ENCODE data around the gene GFPT1.
"Not testable (repeated sequence)": the region's sequence is repeated elsewhere in the genome, so short reads cannot be mapped to it uniquely, and the experiment has no call there.

GFPT1 gene

DNA sequence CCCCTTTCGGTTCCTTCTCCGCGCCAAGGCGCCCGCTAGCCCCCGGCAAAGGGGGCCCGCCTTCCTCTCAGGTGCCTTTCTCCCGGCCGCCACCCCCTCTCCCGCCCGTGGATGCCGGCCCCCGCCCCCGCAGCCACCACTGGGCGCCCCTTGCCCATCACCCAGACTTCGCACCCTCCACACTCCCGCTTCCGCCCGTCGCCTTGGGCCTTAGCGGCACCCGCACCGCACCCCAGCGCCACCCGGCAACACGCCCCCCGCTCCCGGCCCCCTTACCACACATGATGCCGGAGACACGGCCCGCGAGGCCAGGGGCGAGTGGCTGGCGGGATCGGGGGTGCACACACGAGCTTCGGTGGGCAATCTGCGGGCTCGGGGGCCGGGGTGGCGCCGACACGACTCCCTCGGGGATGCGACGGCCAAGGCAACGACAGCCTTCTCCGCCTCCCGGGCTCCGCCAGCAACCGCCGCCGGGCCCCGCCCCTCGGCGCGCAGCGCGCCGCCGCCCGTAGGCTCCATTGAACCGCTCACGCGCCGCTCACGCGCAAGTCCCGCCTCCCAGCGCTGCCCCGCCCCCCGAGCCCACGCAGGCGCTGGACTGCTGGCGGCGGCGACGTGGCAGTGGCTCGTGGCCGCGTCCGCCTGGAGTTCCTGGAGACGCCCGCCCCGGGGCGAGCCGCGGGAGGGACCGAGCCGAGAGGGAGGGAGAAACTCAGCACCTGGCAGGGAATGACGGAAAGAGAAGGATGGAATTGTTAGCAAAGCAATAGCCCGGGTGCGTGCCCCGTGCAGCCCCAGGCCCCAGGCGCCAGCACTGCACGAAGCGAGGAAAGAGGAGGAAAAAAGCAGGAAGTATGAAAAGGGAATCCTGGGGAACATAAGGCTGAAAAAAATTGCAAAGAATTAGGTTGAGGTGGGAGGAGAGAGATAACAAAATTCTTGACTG lies at the start of gene GFPT1:
TSS of gene GFPT1 (minus strand) at position 439 of the 946 bp plus-strand sequence. CDS start at position 283, 156 bp downstream.
- DNase-seq (ENCODE audit: low read depth), result peak; percentile 90

DNA sequence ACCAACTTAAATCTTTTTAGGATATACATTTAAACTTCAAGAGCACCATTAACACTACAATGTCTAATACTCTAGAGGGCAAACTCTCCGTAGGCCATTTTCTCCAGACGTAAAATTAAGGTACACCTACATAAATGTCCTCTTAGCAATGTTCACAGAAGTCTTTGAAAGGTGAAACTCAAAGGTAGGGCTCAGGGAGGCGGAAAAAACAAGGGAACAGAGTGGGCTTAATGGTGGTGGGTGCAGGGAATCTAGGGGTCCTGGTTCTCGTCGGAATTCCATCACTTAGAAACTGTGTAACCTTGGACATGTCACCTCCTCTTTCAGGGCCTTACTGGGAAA lies 49.5 kb upstream of the GFPT1 start:
- DNase-seq (ENCODE audit: low read depth), result no peak

GRCh38 chr2:69434753-69435152 lies 47.7 kb upstream of the GFPT1 start:
- no peak for DNase-seq (ENCODE audit: low read depth)

DNA sequence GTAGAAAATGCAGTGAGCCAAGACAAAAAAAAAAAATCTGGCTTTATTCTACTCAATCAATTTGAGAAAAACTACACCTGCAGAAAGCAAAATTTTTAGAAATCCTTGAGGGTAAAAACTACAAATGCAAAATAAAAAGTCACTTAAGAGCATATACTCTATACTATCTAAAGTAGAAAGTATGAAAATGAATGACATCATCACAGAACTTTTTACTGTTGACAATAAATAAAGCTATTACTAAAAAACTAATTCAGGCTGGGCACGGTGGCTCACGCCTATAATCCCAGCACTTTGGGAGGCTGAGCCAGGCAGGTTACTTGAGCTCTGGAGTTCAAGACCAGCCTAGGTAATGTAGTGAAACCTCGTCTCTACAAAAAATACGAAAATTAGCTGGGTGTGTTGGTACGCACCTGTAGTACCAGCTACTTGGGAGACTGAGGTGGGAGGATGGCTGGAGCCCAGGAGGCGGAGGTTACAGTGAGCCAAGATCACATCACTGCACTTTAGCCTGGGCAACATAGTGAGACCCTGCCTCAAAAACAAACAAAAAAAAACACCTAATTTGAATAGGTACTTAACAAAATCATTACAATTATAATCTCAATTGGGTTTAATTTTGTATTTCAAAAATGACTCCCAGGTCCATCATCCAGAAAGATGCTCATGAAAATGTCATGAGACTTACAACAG lies 42.6 kb upstream of the GFPT1 start:
- no peak for DNase-seq (ENCODE audit: low read depth)

- no peak for DNase-seq (ENCODE audit: low read depth)
These were observed 42.0 kb upstream of the GFPT1 start for GRCh38 chr2:69428981-69429380.

DNA sequence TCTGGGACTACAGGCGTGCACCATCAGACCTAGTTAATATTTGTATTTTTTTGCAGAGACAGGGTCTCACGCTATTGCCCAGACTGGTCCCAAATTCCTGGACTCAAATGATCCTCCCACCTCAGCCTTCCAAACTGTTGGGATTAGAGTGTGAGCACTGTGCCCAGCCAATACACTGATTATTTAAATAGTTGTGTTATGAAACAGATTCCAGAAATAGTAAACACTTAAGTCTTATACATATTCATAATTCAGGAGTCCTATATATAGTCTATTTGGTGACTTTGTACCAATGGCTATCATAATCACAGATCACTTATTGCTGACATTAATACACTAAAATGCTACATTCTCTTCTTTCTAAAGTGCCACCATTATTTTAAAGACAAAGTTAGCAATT lies 37.4 kb upstream of the GFPT1 start:
- DNase-seq (ENCODE audit: low read depth), result no peak

- no peak for DNase-seq (ENCODE audit: low read depth)
These were observed 35.2 kb upstream of the GFPT1 start for GRCh38 chr2:69422198-69422597.

- not testable (repeated sequence) for DNase-seq (ENCODE audit: low read depth)
These were observed 32.1 kb upstream of the GFPT1 start for GRCh38 chr2:69419111-69419510.

- DNase-seq (ENCODE audit: low read depth), result no peak
These were observed 29.1 kb upstream of the GFPT1 start for GRCh38 chr2:69416147-69416546.

- no peak for DNase-seq (ENCODE audit: low read depth)
These were observed 24.1 kb upstream of the GFPT1 start for GRCh38 chr2:69411120-69411519.

GRCh38 chr2:69405306-69405705 lies 18.3 kb upstream of the GFPT1 start:
- DNase-seq (ENCODE audit: low read depth), result no peak

GRCh38 chr2:69400121-69400520 lies 13.1 kb upstream of the GFPT1 start:
- no peak for DNase-seq (ENCODE audit: low read depth)

DNA sequence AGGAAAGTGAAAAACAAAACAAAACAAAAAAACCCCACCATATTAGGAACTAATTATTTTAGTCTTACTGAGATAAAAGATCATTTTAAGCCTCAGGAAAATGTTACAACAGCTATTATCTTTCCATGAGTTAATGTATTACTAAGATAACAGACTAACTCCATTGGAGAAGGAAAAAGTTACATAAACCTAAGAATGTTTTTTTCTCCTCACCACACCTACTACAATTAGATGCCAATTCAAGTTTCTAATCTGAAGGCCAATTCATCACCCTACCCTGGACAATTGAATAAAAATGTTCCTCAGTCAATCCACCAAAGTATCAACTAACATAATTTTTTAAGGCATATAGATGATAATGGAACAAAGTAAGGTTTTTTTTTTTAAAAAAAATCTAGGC lies 10.2 kb upstream of the GFPT1 start:
- no peak for DNase-seq (ENCODE audit: low read depth)

- DNase-seq (ENCODE audit: low read depth), result no peak
These were observed 8.8 kb upstream of the GFPT1 start for GRCh38 chr2:69395866-69396265.

- no peak for DNase-seq (ENCODE audit: low read depth)
These were observed 6.9 kb upstream of the GFPT1 start for GRCh38 chr2:69393963-69394362.

GRCh38 chr2:69390471-69390870 lies 3.4 kb upstream of the GFPT1 start:
- DNase-seq (ENCODE audit: low read depth), result no peak

- no peak for DNase-seq (ENCODE audit: low read depth)
These were observed 3.0 kb upstream of the GFPT1 start for GRCh38 chr2:69390001-69390400.

DNA sequence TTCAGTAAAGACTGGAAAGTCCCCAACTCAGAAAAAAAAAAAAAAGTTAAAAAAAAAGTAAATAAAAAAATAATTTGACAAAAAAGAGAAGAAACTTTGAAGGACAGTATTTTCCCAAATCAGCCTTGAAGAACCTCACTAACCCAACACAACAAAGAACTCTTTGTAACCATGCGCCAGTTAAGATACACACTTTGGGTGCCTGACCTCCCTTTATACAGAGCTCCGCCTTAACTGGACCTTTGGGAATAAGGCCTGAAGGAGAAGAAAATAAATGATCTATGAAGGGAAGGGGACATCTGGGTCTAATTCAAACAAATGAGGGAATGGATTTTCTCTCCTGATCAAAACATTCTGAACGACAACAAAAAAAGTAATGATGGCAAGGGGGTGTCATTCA lies 2.2 kb upstream of the GFPT1 start:
- no peak for DNase-seq (ENCODE audit: low read depth)

DNA sequence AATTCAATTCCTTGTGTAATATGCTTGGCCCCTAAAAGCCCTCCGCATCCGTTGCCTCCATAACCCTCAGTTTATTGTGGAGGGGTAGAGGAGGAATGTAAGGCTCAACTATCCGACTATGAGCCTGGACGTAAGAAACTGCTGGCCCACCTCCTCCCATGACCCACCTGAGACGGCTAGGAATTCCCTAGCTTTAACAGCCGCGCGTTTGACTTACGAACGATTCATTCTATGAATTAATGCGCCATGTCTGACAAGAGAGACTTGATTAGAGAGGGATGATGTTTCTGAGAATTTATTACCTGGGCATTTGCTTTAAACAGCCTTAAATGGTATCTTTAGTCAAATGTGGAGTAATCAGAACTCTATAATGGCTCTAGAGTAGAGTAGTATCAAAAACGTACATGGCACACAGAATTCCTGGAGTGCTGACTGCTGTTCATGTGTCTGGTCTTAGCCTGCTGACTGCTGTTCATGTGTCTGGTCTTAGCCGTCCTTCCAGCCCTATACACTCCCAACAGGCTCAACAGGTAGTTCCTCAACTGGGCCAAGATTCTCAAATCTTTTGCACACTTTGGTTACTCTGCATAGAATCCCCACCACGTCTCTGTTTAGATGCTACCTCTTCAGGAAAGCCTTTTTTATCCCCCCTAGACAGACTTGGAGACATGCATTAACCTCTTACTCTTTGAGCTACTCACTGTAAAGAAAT lies 899 bp upstream of the GFPT1 start:
- no peak for DNase-seq (ENCODE audit: low read depth)

- DNase-seq (ENCODE audit: low read depth), result no peak
These were observed 667 bp downstream of the GFPT1 start for GRCh38 chr2:69386360-69386759.

- no peak for DNase-seq (ENCODE audit: low read depth)
These were observed 1.4 kb downstream of the GFPT1 start for GRCh38 chr2:69385443-69386151.

DNA sequence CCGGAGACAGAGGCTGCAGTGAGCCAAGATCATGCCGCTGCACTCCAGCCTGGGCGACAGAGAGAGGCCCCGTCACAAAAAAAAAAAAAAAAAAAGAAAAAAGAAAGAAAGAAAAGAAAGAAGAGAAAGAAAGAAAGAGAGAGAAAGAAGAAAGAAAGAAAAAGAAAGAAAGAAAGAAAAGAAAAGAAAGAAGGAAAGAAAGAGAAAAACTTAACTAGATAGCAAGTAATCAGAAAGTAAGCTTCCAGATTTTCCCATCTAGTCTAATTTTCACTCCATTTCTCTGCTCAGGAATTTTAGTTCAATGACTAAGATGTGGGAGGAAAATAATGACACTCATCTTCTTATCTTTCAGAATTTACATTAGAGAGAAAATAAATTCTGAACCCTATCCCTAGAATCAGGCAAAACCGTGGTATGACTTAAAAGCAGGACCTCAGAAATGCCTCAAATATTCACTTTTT lies 2.4 kb downstream of the GFPT1 start:
- no peak for DNase-seq (ENCODE audit: low read depth)
